IMR-90 (cell line): ENCODE results near the gene APCDD1L. TPM values are rescaled to one million over a fixed set of nuclear protein-coding genes. Genes with fewer than 3 reads are reported as not detected.

Source experiments
- ATAC-seq: fragments of 200-7000 bp; cut with Tn5 transposase; 2 replicates; pipeline ENCODE4 v1.9.1; 2020; ENCODE audit warnings: low read depth, mild to moderate bottlenecking, moderate library complexity
- BruUV-seq: library from RNA; stranded (reverse); fragments of 400-500 nt; replicated peaks from 2 replicates; lab custom pipeline; 2021; lab: Mats Ljungman, UMichigan
- CTCF ChIA-PET: fragments of 300-600 bp; formaldehyde crosslinking; extraction: SDS; loops from one replicate; lab custom pipeline; 2021; ENCODE audit warnings: antibody characterized with exemption; lab: Yijun Ruan, JAX
- POLR2A ChIA-PET: fragments of 300-600 bp; sonication (Branson Sonifier 250); formaldehyde crosslinking; loops from one replicate; lab custom pipeline; 2022; ENCODE audit warnings: antibody characterized with exemption; ENCODE audit not compliant: unreplicated experiment; lab: Charles Lee
- DNase-seq: peaks from one replicate; pipeline ENCODE4 v3.0.0; 2013
- H2AFZ ChIP-seq: replicated peaks from 2 replicates; pipeline ENCODE3; 2013; ENCODE audit warnings: low read length, mild to moderate bottlenecking; ENCODE audit not compliant: poor library complexity
- H2AK5ac ChIP-seq: 2 replicates; pipeline ENCODE4 v1.6.1; 2013; ENCODE audit warnings: low read depth, low read length, inconsistent platforms
- H2AK9ac ChIP-seq: replicated peaks from 2 replicates; pipeline ENCODE3; 2013; ENCODE audit warnings: mild to moderate bottlenecking, low read depth, low read length, moderate library complexity; ENCODE audit not compliant: poor library complexity
- H2BK120ac ChIP-seq: 2 replicates; pipeline ENCODE4 v1.6.1; 2013; ENCODE audit warnings: low read depth, low read length, inconsistent platforms
- H2BK15ac ChIP-seq: 3 replicates; pipeline ENCODE4 v1.6.1; 2013; ENCODE audit warnings: low read depth, low read length, inconsistent platforms
- H2BK20ac ChIP-seq: 2 replicates; pipeline ENCODE4 v1.6.1; 2013; ENCODE audit warnings: low read depth, mild to moderate bottlenecking, inconsistent platforms, low read length, moderate library complexity
- H2BK5ac ChIP-seq: 2 replicates; pipeline ENCODE4 v1.6.1; 2013; ENCODE audit warnings: mild to moderate bottlenecking, low read depth, low read length, inconsistent platforms; ENCODE audit not compliant: poor library complexity, severe bottlenecking
- H3K14ac ChIP-seq: replicated peaks from 2 replicates; pipeline ENCODE4 v1.6.1; 2013; ENCODE audit warnings: low read depth, low read length, inconsistent platforms
- H3K18ac ChIP-seq: 2 replicates; pipeline ENCODE4 v1.6.1; 2013; ENCODE audit warnings: low read depth, low read length, control low read depth
- H3K23ac ChIP-seq: 2 replicates; pipeline ENCODE4 v1.6.1; 2013; ENCODE audit warnings: low read depth, low read length, inconsistent platforms
- H3K27ac ChIP-seq: 2 replicates; pipeline ENCODE4 v1.5.1; 2013; ENCODE audit warnings: mild to moderate bottlenecking, control low read depth, low read length; ENCODE audit not compliant: insufficient read depth
- H3K27me3 ChIP-seq: 2 replicates; pipeline ENCODE4 v1.6.1; 2013; ENCODE audit warnings: low read length; ENCODE audit not compliant: control insufficient read depth, insufficient read depth
- H3K36me3 ChIP-seq: 2 replicates; pipeline ENCODE4 v1.6.1; 2013; ENCODE audit warnings: low read length, mixed read lengths; ENCODE audit not compliant: control insufficient read depth, insufficient read depth
- H3K4ac ChIP-seq: 2 replicates; pipeline ENCODE4 v1.6.1; 2013; ENCODE audit warnings: low read depth, low read length, inconsistent platforms
- H3K4me1 ChIP-seq: 2 replicates; pipeline ENCODE4 v1.6.1; 2013; ENCODE audit warnings: low read length, mixed read lengths; ENCODE audit not compliant: control insufficient read depth, insufficient read depth
- H3K4me2 ChIP-seq: 2 replicates; pipeline ENCODE4 v1.6.1; 2013; ENCODE audit warnings: low read depth, mild to moderate bottlenecking, control low read depth, low read length, moderate library complexity
- H3K4me3 ChIP-seq: 2 replicates; pipeline ENCODE4 v1.5.1; 2013; ENCODE audit warnings: low read depth, mild to moderate bottlenecking, control low read depth, low read length, moderate library complexity; ENCODE audit not compliant: insufficient read depth
- H3K56ac ChIP-seq: 2 replicates; pipeline ENCODE4 v1.6.1; 2013; ENCODE audit warnings: low read length, inconsistent platforms; ENCODE audit not compliant: insufficient read depth; ENCODE audit errors: extremely low read depth
- H3K79me1 ChIP-seq, 2 experiments: 2 replicates each; pipeline ENCODE4 v1.6.1; 2013; ENCODE audit warnings: low read length in 2 of 2, inconsistent platforms in 1 of 2, low read depth in 1 of 2
- H3K9ac ChIP-seq: 2 replicates; pipeline ENCODE4 v1.6.1; 2013; ENCODE audit warnings: low read depth, low read length, control low read depth
- H3K9me1 ChIP-seq: 2 replicates; pipeline ENCODE4 v1.6.1; 2013; ENCODE audit warnings: low read length, inconsistent platforms; ENCODE audit not compliant: insufficient read depth
- H3K9me3 ChIP-seq: 2 replicates; pipeline ENCODE4 v1.6.1; 2013; ENCODE audit warnings: low read length; ENCODE audit not compliant: control insufficient read depth, insufficient read depth
- H4K20me1 ChIP-seq: 2 replicates; pipeline ENCODE4 v1.6.1; 2013; ENCODE audit warnings: low read length, inconsistent platforms; ENCODE audit not compliant: insufficient read depth
- H4K5ac ChIP-seq: 2 replicates; pipeline ENCODE4 v1.6.1; 2013; ENCODE audit warnings: mild to moderate bottlenecking, low read depth, low read length, control low read depth
- H4K8ac ChIP-seq, 2 experiments: 2 replicates each; pipeline ENCODE4 v1.6.1; 2013; ENCODE audit warnings: low read depth in 2 of 2, low read length in 2 of 2, control low read depth in 1 of 2, inconsistent platforms in 1 of 2
- H4K91ac ChIP-seq: 2 replicates; pipeline ENCODE4 v1.6.1; 2013; ENCODE audit warnings: low read depth, low read length, inconsistent platforms; ENCODE audit not compliant: insufficient read depth
- BHLHE40 ChIP-seq: fragments of 150-350 bp; IDR thresholded peaks from 2 replicates; pipeline ENCODE4 v1.6.1; 2016; ENCODE audit warnings: mild to moderate bottlenecking, low read depth, low read length
- CEBPB ChIP-seq: IDR thresholded peaks from 2 replicates; pipeline ENCODE4 v1.6.1; 2012; ENCODE audit warnings: low read depth, low read length, improper control_type of control experiment
- CHD1 ChIP-seq: IDR thresholded peaks from 2 replicates; pipeline ENCODE4 v1.6.1; 2012; ENCODE audit warnings: low read depth, low read length, improper control_type of control experiment
- ELK1 ChIP-seq: fragments of 150-350 bp; IDR thresholded peaks from 2 replicates; pipeline ENCODE4 v1.6.1; 2016; ENCODE audit warnings: low read depth, mild to moderate bottlenecking, low read length, moderate library complexity, borderline replicate concordance
- FOS ChIP-seq: fragments of 150-350 bp; IDR thresholded peaks from 2 replicates; pipeline ENCODE4 v1.6.1; 2016; ENCODE audit warnings: low read depth, low read length
- MAFK ChIP-seq: IDR thresholded peaks from 2 replicates; pipeline ENCODE4 v1.6.1; 2012; ENCODE audit warnings: low read depth, low read length, improper control_type of control experiment
- MAZ ChIP-seq: IDR thresholded peaks from 2 replicates; pipeline ENCODE4 v1.6.1; 2012; ENCODE audit warnings: low read depth, mild to moderate bottlenecking, low read length, improper control_type of control experiment, moderate library complexity, borderline replicate concordance
- MXI1 ChIP-seq: IDR thresholded peaks from 2 replicates; pipeline ENCODE4 v1.6.1; 2012; ENCODE audit warnings: low read depth, mild to moderate bottlenecking, low read length, moderate library complexity, borderline replicate concordance
- NFE2L2 ChIP-seq: fragments of 150-350 bp; IDR thresholded peaks from 2 replicates; pipeline ENCODE4 v1.6.1; 2016; ENCODE audit warnings: low read depth, mild to moderate bottlenecking, low read length
- POLR2A ChIP-seq: IDR thresholded peaks from 2 replicates; pipeline ENCODE4 v1.6.1; 2012; ENCODE audit warnings: mild to moderate bottlenecking, low read depth, low read length
- RAD21 ChIP-seq: IDR thresholded peaks from 2 replicates; pipeline ENCODE4 v1.6.1; 2012; ENCODE audit warnings: low read length, improper control_type of control experiment
- RCOR1 ChIP-seq: IDR thresholded peaks from 2 replicates; pipeline ENCODE4 v1.6.1; 2012; ENCODE audit warnings: mild to moderate bottlenecking, low read length, improper control_type of control experiment; ENCODE audit not compliant: insufficient replicate concordance
- RFX5 ChIP-seq: IDR thresholded peaks from 2 replicates; pipeline ENCODE4 v1.8.0; 2012; ENCODE audit warnings: low read depth, mild to moderate bottlenecking, low read length, moderate library complexity
- SMC3 ChIP-seq: fragments of 150-350 bp; IDR thresholded peaks from 2 replicates; pipeline ENCODE4 v1.6.1; 2016; ENCODE audit warnings: low read depth, mild to moderate bottlenecking, antibody characterized with exemption, low read length, moderate library complexity
- USF2 ChIP-seq: fragments of 150-350 bp; IDR thresholded peaks from 2 replicates; pipeline ENCODE4 v1.6.1; 2017; ENCODE audit warnings: mild to moderate bottlenecking, antibody characterized with exemption, low read length, low read depth
- WGBS, 2 experiments: methylation state at CpG; one replicate each; pipeline versions ENCODE4 v1.1.5 to v1.1.7; 2013; ENCODE audit warnings: missing lambda C conversion rate in 2 of 2; ENCODE audit not compliant: insufficient read length in 1 of 2; ENCODE audit errors: extremely low coverage in 2 of 2; 5-methylcytosine and 5-hydroxymethylcytosine counted together
- dilution Hi-C: fragments of 300-500 bp; cut with HindIII; formaldehyde crosslinking; loops from one replicate; pipeline ENCODE4 v1.14.3; 2018; ENCODE audit warnings: low sequenced_read_pairs; ENCODE audit not compliant: unreplicated experiment
- in situ Hi-C: fragments of 300-500 bp; cut with MboI; formaldehyde crosslinking; loops from 3 replicates; pipeline ENCODE4 v1.14.3; 2019; ENCODE audit warnings: low sequenced_read_pairs, inconsistent platforms, mixed read lengths
- intact Hi-C: fragments of 100-400 bp; cut with micrococcal nuclease; formaldehyde crosslinking; loops from 2 replicates; pipeline ENCODE4 v1.10.0; 2022
- polyA plus RNA-seq, 3 experiments: library from polyadenylated mRNA; depleted of rRNA; stranded (reverse); fragments of >200 nt; gene quantifications; 2 replicates each; pipeline ENCODE4 v1.2.3, GENCODE V29; 2012; ENCODE audit warnings: low replicate concordance in 1 of 3
- total RNA-seq: library from RNA; depleted of rRNA; stranded (reverse); fragments of >200 nt; gene quantifications from 2 replicates; pipeline ENCODE4 v1.2.3, GENCODE V29; 2012
- TF ChIP-seq, protein P1 (sequence below): conservative IDR thresholded peaks from 2 replicates; pipeline ENCODE4 v1.5.1; 2012; ENCODE audit warnings: mild to moderate bottlenecking, low read depth, low read length, improper control_type of control experiment

The APCDD1L gene
- total and polyA plus RNA-seq, 2 of the 4 experiments (the other 2 are of a cell fraction): 2.5 to 18.3 TPM

DNA sequence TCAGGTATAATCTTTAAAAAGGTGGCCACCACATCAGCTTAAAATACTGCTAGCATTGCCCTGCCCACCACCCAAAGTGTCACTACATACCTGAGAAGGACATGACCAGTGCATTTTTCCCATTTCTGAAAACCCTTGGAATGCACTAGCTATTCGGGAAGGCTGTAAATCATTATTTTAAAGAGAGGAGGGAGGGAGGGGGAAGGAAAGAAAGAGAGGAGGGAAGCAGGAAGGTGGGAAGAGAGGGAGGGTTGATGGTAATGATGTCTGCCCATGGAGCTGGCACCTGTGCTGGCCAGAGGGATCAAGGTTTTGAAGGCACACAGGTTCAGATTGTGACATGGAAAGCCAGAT is 93.7 kb downstream of the APCDD1L start:
- Histone ChIP-seq H4K20me1 (peaks cover 40% of the 10 kb centered on the region), H3K36me3 (peaks cover 11% of the 10 kb centered on the region), H3K4me3 (no peak overlapping the region), H2BK5ac (no peak overlapping the region), H3K4me1 (peaks cover 5% of the 10 kb centered on the region), H2AK5ac (no peak overlapping the region), H3K4ac (no peak overlapping the region), H3K27ac (no peak overlapping the region), H3K56ac (no peak overlapping the region), H2BK15ac (no peak overlapping the region), H2AFZ (no peak overlapping the region), H3K14ac (no peak overlapping the region), H3K79me1 (peaks cover 52 to 81% of the 10 kb centered on the region in 2 experiments), H4K5ac (no peak overlapping the region), H2BK20ac (no peak overlapping the region), H3K23ac (no peak overlapping the region), H3K18ac (no peak overlapping the region), H3K9ac (no peak overlapping the region), H3K9me3 (no peaks in the 10 kb centered on the region), H3K9me1 (peaks cover 31% of the 10 kb centered on the region), H4K91ac (no peak overlapping the region), H4K8ac (no peak overlapping the region), H2BK120ac (no peak overlapping the region), H3K27me3 (no peaks in the 10 kb centered on the region), H2AK9ac (no peak overlapping the region), H3K4me2 (no peak overlapping the region)
- intact Hi-C loops (no loop called here), dilution Hi-C loops (no loop called here), in situ Hi-C loops (no loop called here)
- no peak for ATAC-seq
- TF ChIP-seq FOS (no peak), BHLHE40 (no peak), MXI1 (no peak), RAD21 (no peak), CEBPB (no peak), SMC3 (no peak), RFX5 (no peak), NFE2L2 (no peak), MAFK (no peak), RCOR1 (no peak), MAZ (no peak), ELK1 (no peak), USF2 (no peak), POLR2A (no peak), CHD1 (no peak)
- TF ChIP-seq, protein P1, sequence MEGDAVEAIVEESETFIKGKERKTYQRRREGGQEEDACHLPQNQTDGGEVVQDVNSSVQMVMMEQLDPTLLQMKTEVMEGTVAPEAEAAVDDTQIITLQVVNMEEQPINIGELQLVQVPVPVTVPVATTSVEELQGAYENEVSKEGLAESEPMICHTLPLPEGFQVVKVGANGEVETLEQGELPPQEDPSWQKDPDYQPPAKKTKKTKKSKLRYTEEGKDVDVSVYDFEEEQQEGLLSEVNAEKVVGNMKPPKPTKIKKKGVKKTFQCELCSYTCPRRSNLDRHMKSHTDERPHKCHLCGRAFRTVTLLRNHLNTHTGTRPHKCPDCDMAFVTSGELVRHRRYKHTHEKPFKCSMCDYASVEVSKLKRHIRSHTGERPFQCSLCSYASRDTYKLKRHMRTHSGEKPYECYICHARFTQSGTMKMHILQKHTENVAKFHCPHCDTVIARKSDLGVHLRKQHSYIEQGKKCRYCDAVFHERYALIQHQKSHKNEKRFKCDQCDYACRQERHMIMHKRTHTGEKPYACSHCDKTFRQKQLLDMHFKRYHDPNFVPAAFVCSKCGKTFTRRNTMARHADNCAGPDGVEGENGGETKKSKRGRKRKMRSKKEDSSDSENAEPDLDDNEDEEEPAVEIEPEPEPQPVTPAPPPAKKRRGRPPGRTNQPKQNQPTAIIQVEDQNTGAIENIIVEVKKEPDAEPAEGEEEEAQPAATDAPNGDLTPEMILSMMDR: no peak
- CTCF ChIA-PET: interaction anchor here (1.2 kb wide), 1 partner anchor 10 kb away, joined by 3 read pairs; no protein-coding TSS in a partner anchor
- POLR2A ChIA-PET: no interaction called here
- no TSS peak for BruUV-seq
- WGBS, 2 experiments: 40% methylated on average over 1 of the region's 1 CpG; no CpG with 5 or more reads in 1 of the 2 experiments
- DNase-seq: no peak
